Mesothelial cell of epicardium (in vitro differentiated cells): Measurements from ENCODE around the gene CXCL14. TPM values are rescaled to one million over a fixed set of nuclear protein-coding genes. Genes with fewer than 3 reads are reported as not detected.

ENCODE experiments used
- DNase-seq, 2 experiments: peaks; one replicate each; pipeline ENCODE4 v3.0.0; 2021; ENCODE audit warnings: low spot score in 2 of 2; ENCODE audit not compliant: unreplicated experiment in 2 of 2
- H3K27ac Mint-ChIP-seq: 2 replicates; pipeline ENCODE4 v1.8.0; 2021; ENCODE audit warnings: mixed read lengths
- H3K27me3 Mint-ChIP-seq: 2 replicates; pipeline ENCODE4 v1.8.0; 2021; ENCODE audit warnings: low read depth, mixed read lengths
- H3K36me3 Mint-ChIP-seq: 2 replicates; pipeline ENCODE4 v1.8.0; 2021; ENCODE audit warnings: mixed read lengths
- H3K4me1 Mint-ChIP-seq: 2 replicates; pipeline ENCODE4 v1.8.0; 2021; ENCODE audit warnings: mixed read lengths
- H3K4me3 Mint-ChIP-seq: 2 replicates; pipeline ENCODE4 v1.8.0; 2021; ENCODE audit warnings: mild to moderate bottlenecking, moderate library complexity, mixed read lengths
- H3K9me3 Mint-ChIP-seq: 2 replicates; pipeline ENCODE4 v1.8.0; 2021; ENCODE audit warnings: mixed read lengths
- total RNA-seq: library from RNA; stranded (reverse); gene quantifications from 3 replicates; pipeline ENCODE4 v1.2.1, GENCODE V29; 2021
- TF ChIP-seq, protein P1 (sequence below): fragments of 200-600 bp; sonication (generic); IDR thresholded peaks from one replicate; pipeline ENCODE4 v1.5.0; 2021; ENCODE audit warnings: antibody characterized with exemption; ENCODE audit not compliant: unreplicated experiment

CXCL14 gene
- total RNA-seq, 1 donor from 2014 or later, result 56.5 TPM

DNA sequence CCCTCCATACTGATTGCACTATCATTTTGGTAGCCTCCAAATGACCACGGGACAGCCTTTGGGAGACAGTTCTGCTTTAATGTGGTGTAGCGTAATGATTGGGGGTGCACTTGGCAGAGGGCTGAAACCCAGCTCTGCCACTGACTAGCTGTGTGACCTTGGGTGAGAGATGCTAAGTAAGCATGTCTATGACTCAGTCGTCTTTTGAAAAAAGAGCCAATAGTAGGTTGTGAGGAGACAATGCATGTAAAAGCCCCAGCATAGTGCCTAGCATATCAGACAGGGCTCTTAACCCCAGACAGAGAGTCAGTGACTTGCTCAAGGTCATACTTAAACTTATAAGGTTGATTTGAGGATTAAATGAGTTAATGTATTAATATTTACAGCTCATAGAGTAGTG, 18.0 kb upstream of the CXCL14 start:
- TF ChIP-seq, protein P1, sequence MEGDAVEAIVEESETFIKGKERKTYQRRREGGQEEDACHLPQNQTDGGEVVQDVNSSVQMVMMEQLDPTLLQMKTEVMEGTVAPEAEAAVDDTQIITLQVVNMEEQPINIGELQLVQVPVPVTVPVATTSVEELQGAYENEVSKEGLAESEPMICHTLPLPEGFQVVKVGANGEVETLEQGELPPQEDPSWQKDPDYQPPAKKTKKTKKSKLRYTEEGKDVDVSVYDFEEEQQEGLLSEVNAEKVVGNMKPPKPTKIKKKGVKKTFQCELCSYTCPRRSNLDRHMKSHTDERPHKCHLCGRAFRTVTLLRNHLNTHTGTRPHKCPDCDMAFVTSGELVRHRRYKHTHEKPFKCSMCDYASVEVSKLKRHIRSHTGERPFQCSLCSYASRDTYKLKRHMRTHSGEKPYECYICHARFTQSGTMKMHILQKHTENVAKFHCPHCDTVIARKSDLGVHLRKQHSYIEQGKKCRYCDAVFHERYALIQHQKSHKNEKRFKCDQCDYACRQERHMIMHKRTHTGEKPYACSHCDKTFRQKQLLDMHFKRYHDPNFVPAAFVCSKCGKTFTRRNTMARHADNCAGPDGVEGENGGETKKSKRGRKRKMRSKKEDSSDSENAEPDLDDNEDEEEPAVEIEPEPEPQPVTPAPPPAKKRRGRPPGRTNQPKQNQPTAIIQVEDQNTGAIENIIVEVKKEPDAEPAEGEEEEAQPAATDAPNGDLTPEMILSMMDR, result no peak
- no peak for DNase-seq
- H3K27me3 Mint-ChIP-seq, result peaks cover 2% of the 10 kb centered on the region
- H3K4me1 Mint-ChIP-seq, result peaks cover 23% of the 10 kb centered on the region
- no peak overlapping the region for H3K27ac Mint-ChIP-seq
- H3K36me3 Mint-ChIP-seq, result no peaks in the 10 kb centered on the region
- H3K9me3 Mint-ChIP-seq, result peaks cover 5% of the 10 kb centered on the region
- no peak overlapping the region for H3K4me3 Mint-ChIP-seq

DNA sequence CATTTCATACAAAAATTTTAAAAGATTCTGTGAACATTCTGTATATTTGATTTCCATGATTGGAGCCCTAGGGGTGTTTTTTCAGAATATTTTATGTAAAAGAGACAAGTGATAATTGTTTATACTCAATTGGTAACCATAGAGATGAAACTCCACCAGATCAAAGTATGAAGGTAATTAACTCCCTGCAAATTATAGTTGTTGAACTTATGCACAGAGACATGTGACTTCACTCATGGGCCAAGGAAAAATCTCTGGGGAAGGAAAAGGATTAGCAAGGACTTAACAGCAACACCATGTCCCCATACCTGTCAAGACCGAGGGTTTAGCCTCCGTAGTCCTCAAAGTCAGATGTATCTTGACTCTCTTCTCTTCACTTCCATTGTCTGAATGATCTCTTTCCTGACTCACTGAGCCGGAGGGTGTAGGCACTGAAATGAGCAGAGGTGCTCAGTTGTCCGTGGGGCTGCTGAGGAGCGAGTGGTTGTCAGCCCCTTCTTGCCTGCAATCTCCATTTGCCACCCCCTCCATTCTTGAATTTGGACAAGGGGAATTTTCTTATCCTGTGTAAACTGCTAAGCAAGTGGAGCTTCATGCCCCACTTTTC, 17.5 kb upstream of the CXCL14 start:
- Mint-ChIP-seq H3K9me3 (peaks cover 5% of the 10 kb centered on the region), H3K27me3 (peaks cover 2% of the 10 kb centered on the region), H3K4me3 (no peak overlapping the region), H3K4me1 (peaks cover 23% of the 10 kb centered on the region), H3K27ac (no peak overlapping the region), H3K36me3 (no peaks in the 10 kb centered on the region)
- TF ChIP-seq, protein P1, result no peak
- peak in 1 of 2 experiments; percentile 19 for DNase-seq

DNA sequence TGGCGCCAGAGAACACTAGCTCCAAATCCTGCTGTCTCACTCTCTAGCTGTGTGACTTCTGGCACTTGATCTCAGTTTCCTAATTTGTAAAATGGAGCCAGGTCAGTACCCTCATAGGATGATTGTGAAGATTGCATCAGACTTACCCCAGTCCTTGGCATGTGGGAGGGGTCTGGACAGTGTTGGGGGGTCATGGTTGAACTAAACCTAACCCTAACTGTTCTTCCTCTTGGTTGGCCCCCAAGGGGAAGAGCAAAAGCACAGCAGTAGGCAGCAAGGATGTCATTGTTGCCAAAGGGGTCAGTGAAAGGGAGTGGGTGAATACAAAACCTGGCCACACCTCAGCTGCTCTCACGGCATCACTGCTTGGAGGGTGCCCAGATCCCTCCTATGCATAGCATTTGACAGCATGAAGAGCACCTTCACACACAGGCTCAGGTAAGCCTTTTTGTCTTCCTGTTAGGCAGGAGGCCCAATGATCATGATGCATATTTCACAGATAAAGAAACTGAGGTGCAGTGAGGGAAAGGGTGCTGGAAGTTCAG, 15.7 kb upstream of the CXCL14 start:
- no peak overlapping the region for H3K27ac Mint-ChIP-seq
- peaks cover 2% of the 10 kb centered on the region for H3K27me3 Mint-ChIP-seq
- TF ChIP-seq, protein P1, result no peak
- peaks cover 14% of the 10 kb centered on the region for H3K4me1 Mint-ChIP-seq
- H3K9me3 Mint-ChIP-seq, result peaks cover 5% of the 10 kb centered on the region
- peak in 1 of 2 experiments; percentile 6 for DNase-seq
- no peaks in the 10 kb centered on the region for H3K36me3 Mint-ChIP-seq
- H3K4me3 Mint-ChIP-seq, result no peak overlapping the region

DNA sequence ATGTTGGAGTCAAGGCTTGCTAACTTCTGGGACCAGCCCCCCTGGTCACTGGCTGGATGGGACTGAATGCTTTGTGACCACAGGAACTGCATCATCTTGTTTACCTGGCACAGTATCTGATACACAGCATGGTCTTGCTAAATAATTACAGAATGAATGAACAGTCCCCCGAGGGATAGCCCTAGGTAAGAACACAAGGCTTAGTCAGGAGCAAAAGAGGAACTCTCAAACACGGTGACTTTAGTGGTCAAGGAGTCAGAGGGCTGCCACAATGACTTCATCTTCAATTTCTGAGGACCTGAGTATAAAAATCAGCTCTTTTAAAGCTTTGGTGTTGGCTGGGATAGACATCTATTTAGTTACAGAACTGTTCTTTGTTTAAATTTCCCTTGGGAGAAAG, 15.1 kb upstream of the CXCL14 start:
- Mint-ChIP-seq H3K27ac (no peak overlapping the region), H3K4me3 (no peak overlapping the region), H3K4me1 (peaks cover 8% of the 10 kb centered on the region), H3K36me3 (no peaks in the 10 kb centered on the region), H3K27me3 (peaks cover 2% of the 10 kb centered on the region), H3K9me3 (peaks cover 5% of the 10 kb centered on the region)
- peak in 1 of 2 experiments; percentile 3 for DNase-seq
- TF ChIP-seq, protein P1, result no peak

DNA sequence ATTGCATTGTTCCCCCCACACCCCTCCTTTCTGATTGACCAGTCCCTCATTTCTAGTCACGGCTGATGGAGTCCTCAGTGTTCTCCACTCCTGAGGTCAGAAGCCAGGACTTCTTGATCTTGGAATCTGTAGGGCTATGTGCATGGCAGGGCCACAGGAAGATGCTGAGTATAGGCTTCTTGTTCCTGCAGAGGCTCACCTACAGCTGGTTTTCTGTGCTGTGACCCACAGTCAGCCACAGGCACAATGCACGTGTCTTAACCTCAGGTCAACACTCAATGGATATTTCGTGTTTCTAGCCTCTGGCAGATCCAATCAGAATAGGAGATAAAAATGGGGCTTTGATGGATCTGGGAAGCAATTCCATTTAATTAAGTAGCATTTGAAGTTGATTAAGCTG, 14.3 kb upstream of the CXCL14 start:
- DNase-seq, result peak in 1 of 2 experiments; percentile 10
- TF ChIP-seq, protein P1, result no peak
- H3K27me3 Mint-ChIP-seq, result peaks cover 2% of the 10 kb centered on the region
- no peak overlapping the region for H3K4me3 Mint-ChIP-seq
- H3K27ac Mint-ChIP-seq, result no peak overlapping the region
- peaks cover 5% of the 10 kb centered on the region for H3K9me3 Mint-ChIP-seq
- H3K36me3 Mint-ChIP-seq, result no peaks in the 10 kb centered on the region
- peaks cover 1% of the 10 kb centered on the region for H3K4me1 Mint-ChIP-seq
